Endometrial microvascular endothelial cells (primary cell): ENCODE measurements around the gene OR52E2. TPM values are rescaled to one million over a fixed set of nuclear protein-coding genes. Genes with fewer than 3 reads are reported as not detected.
"Not testable (repeated sequence)": the region's sequence is repeated elsewhere in the genome, so short reads cannot be mapped to it uniquely, and the experiment has no call there.

Experiments
- in situ Hi-C: cut with HindIII; loops from 2 replicates; pipeline ENCODE4 v1.10.0; 2017; ENCODE audit warnings: low sequenced_read_pairs, low pct_unique_long_range_greater_than_20kb; ENCODE audit errors: inconsistent ontology term
- total RNA-seq: library from RNA; depleted of rRNA; stranded (reverse); fragments of >200 nt; gene quantifications from one replicate; pipeline ENCODE4 v1.2.3, GENCODE V29; 2015; ENCODE audit errors: inconsistent ontology term

OR52E2 gene
- total RNA-seq = not detected

GRCh38 chr11:5059391-5059790, at the start of gene OR52E2:
TSS of gene OR52E2 (minus strand) at chr11:5059627. CDS start at chr11:5059627, 0 bp downstream.
- in situ Hi-C loops = no loop called here

GRCh38 chr11:5107285-5107684, 47.9 kb upstream of the OR52E2 start:
- in situ Hi-C loops = no loop called here

DNA sequence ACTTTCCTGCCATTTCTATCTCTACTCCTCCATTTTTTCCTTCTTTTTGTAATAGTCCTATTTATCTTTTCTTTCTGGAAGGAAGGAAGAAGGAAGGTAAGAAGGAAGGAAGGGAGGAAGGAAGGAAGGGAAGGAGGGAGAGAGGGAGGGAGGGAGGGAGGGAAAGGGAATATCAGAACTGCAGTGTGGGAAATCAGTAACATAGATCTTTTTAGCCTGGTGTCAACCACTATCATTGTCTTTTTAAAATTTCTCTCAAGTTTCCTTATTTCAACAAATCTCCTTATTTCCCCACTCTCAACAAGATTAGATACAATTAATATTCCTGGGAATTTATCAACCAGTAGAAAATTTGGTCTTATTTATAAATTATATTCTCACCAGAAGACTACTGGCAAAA, 43.6 kb upstream of the OR52E2 start:
- in situ Hi-C loops = no loop called here

DNA sequence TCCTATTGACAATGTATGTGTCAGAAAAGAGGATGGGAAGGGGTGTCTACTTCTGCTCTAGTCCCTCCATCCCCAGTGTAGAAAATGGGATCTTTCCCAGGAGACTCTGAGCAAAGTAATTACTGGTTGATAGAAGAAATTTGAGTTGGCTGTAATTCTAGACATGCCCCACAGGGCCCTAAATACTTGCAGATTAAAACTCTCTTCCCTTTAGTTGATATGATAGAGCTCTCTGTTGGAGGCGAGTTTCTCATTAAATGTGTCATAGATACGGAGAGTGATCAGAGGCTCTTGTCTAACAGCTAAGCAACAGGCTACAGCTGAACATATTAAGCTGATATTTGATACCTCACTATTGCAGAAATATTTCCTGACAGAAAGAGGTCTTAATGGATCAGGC, 42.8 kb upstream of the OR52E2 start:
- in situ Hi-C loops = no loop called here

GRCh38 chr11:5096011-5096410, 36.6 kb upstream of the OR52E2 start:
- in situ Hi-C loops = no loop called here

- in situ Hi-C loops = no loop called here
Measured at GRCh38 chr11:5092821-5093585, 33.6 kb upstream of the OR52E2 start.

GRCh38 chr11:5090668-5091067, 31.2 kb upstream of the OR52E2 start:
- in situ Hi-C loops = no loop called here

GRCh38 chr11:5088556-5088955, 29.1 kb upstream of the OR52E2 start:
- in situ Hi-C loops = no loop called here

- in situ Hi-C loops = no loop called here
Measured at GRCh38 chr11:5083602-5084001, 24.2 kb upstream of the OR52E2 start.

DNA sequence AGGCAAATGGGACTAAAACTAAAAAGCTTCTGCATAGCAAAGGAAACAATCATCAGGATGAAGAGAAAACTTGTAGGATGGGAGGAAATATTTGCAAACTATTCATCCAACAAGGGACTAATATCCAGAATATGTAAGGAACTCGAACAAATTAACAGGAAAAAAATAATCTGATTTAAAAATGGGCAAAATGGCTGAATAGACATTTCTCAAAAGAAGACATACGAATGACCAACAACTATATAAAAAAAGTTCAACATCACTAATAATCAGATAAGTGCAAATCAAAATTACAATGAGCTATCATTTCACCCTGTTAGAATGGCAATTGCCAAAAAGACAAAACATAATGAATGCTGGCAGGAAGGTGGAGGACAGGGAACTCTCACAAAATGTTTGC, 22.0 kb upstream of the OR52E2 start:
- in situ Hi-C loops = no loop called here

- in situ Hi-C loops = no loop called here
Measured at GRCh38 chr11:5071799-5072198, 12.4 kb upstream of the OR52E2 start.

DNA sequence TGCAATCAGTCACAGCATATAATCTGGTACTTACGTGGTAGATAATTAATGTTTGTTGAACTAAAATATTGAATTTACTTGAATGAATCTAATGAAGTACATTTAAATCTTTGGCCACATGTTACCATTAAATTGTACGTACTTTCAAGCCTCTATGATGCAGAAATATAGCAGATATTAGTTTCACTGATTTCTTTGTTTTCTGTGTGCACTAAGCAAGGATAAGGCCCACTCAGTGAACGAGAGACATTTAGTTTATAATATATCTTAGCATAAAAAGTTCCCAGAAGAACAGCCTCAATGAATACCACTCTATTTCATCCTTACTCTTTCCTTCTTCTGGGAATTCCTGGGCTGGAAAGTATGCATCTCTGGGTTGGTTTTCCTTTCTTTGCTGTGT, 9.8 kb upstream of the OR52E2 start, which contains the start of gene OR52E1:
Gene OR52E1, plus strand, starts transcription at position 301 of the 400 bp plus-strand sequence.
- in situ Hi-C loops = no loop called here

DNA sequence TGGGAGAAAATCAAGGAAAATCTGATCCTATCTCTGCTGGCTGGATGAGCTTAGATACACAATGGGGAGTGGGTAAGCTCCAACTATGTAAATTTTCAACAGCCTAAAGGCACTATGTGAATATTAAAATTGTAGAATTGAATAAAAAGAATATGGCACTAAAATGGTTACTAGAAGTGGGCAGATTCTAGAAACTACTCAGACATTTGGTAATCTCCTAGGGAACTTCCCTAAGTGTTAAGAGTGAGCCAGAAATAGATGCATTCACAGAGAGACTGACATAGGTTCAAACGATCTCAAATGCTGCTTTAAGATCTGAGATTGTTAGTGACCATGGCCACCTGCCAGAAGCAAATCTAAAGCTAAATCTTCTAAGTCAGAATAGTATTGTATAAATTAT, 5.6 kb upstream of the OR52E2 start:
- in situ Hi-C loops = no loop called here

DNA sequence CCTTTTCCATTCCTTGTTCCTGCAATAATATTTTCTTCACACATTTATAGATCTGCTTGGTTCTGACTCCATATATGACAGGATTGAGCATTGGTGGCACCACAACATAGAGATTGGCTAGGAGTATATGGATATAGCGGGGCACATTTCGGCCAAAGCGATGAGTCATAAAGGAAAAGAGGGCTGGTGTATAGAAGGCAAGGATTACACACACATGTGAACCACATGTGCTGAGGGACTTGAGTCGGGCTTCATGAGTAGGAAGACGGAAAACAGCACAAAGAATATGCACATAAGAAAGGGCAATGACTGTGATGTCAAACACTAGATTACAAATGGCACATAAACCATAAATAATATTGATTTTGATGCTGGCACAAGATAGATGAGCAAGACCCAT, 748 bp downstream of the OR52E2 start:
- in situ Hi-C loops = not testable (repeated sequence)

DNA sequence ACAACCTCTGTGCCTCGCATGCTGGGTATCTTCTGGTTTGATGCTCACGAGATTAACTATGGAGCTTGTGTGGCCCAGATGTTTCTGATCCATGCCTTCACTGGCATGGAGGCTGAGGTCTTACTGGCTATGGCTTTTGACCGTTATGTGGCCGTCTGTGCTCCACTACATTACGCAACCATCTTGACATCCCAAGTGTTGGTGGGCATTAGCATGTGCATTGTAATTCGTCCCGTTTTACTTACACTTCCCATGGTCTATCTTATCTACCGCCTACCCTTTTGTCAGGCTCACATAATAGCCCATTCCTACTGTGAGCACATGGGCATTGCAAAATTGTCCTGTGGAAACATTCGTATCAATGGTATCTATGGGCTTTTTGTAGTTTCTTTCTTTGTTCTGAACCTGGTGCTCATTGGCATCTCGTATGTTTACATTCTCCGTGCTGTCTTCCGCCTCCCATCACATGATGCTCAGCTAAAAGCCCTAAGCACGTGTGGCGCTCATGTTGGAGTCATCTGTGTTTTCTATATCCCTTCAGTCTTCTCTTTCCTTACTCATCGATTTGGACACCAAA, 12.6 kb downstream of the OR52E2 start:
- in situ Hi-C loops = no loop called here

GRCh38 chr11:5046226-5046625, 13.2 kb downstream of the OR52E2 start, which contains the start of gene OR52J3:
TSS of gene OR52J3 (plus strand) at chr11:5046526. CDS start at chr11:5046526, 0 bp downstream.
- in situ Hi-C loops = no loop called here

DNA sequence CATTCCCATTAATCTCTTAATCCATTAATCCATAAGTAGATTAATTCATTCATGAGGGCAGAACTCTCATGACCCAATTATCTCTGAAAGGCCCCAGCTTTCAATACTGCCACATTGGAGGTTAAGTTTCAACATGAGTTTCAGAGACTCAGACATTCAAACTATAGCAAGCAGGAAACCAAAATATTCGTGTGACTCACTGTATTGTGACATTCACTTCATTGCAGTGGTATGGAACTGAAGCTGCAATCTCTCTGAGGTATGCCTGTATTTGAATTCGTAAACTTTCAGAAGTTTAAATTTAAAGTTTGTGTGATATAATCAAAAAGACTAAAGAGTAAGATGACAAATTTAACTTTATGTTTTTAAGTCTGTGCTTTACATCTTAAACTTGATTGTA, 16.0 kb downstream of the OR52E2 start:
- in situ Hi-C loops = no loop called here

GRCh38 chr11:5042091-5042490, 17.3 kb downstream of the OR52E2 start:
- in situ Hi-C loops = no loop called here

- in situ Hi-C loops = no loop called here
Measured at GRCh38 chr11:5040876-5041275, 18.6 kb downstream of the OR52E2 start.

DNA sequence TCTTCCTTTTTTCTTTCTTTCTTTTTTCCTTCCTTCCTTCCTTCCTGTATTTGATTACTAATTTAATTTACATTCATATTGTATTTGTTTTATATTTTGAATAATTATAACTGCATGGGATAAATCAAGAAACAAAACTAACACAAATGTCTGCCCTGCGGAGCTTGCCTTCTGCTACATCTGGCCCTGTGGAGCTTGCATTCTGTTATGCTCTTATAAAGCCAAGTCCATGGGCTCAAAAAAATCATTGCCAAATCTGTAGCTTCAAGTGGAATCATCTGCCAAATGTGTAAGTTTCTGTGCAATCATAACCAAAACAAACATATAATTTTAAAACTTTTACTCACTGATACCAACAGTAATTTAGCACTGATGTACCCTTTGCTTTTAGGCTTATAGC, 21.1 kb downstream of the OR52E2 start:
- in situ Hi-C loops = no loop called here
